Upper lobe of left lung (tissue), 6 donors: ENCODE results near the gene ALPK1. TPM values are rescaled to one million over a fixed set of nuclear protein-coding genes. Genes with fewer than 3 reads are reported as not detected.
"Not testable (repeated sequence)": the region's sequence is repeated elsewhere in the genome, so short reads cannot be mapped to it uniquely, and the experiment has no call there.

ENCODE experiments used
- ATAC-seq, 2 donors: fragments of 200-7000 bp; cut with Tn5 transposase; one replicate each; pipeline ENCODE4 v1.9.1; 2022; ENCODE audit warnings: mild to moderate bottlenecking in 2 of 2, moderate library complexity in 2 of 2; ENCODE audit not compliant: low FRiP score in 2 of 2
- DNase-seq, 2 donors: peaks; one replicate each; pipeline ENCODE4 v3.0.0-alpha.2; 2019 to 2020
- H3K27ac ChIP-seq, 4 donors: fragments of 200-600 bp; sonication (generic); one replicate each; pipeline ENCODE4 v1.5.1; 2016 to 2019
- H3K27me3 ChIP-seq, 4 donors: fragments of 200-600 bp; sonication (generic); one replicate each; pipeline ENCODE4 v1.5.1; 2017 to 2019
- H3K36me3 ChIP-seq, 4 donors: fragments of 200-600 bp; sonication (generic); one replicate each; pipeline ENCODE4 v1.5.1; 2016 to 2019
- H3K4me1 ChIP-seq, 4 donors: fragments of 200-600 bp; sonication (generic); one replicate each; pipeline ENCODE4 v1.5.1; 2018 to 2019
- H3K4me3 ChIP-seq, 4 donors: fragments of 200-600 bp; sonication (generic); one replicate each; pipeline ENCODE4 v1.5.1; 2017 to 2019; ENCODE audit warnings: mild to moderate bottlenecking in 2 of 4, moderate library complexity in 1 of 4
- H3K9me3 ChIP-seq, 4 donors: fragments of 200-600 bp; sonication (generic); one replicate each; pipeline ENCODE4 v1.5.1; 2018 to 2019
- CTCF ChIP-seq, 6 experiments: fragments of 450-650 bp in 4 of 6; fragments of 200-600 bp in 2 of 6; sonication (generic) in 2 of 6; IDR thresholded peaks; one replicate each; pipeline ENCODE4 v1.5.1; 2016 to 2019; ENCODE audit warnings: antibody characterized with exemption in 6 of 6
- EP300 ChIP-seq, 4 donors: sonication (generic); formaldehyde crosslinking; IDR thresholded peaks; one replicate each; pipeline ENCODE4 v1.5.1; 2017; ENCODE audit warnings: antibody characterized with exemption in 4 of 4, control low read depth in 2 of 4
- POLR2A ChIP-seq, 4 donors: fragments of 450-650 bp; IDR thresholded peaks; one replicate each; pipeline ENCODE4 v1.5.1; 2016 to 2017; ENCODE audit warnings: antibody characterized with exemption in 4 of 4, mild to moderate bottlenecking in 2 of 4
- POLR2AphosphoS5 ChIP-seq, 2 donors: sonication (generic); formaldehyde crosslinking; IDR thresholded peaks; one replicate each; pipeline ENCODE4 v1.5.1; 2017; ENCODE audit warnings: antibody characterized with exemption in 2 of 2
- WGBS, 2 donors: methylation state at CpG; one replicate each; pipeline ENCODE4 v1.1.5; 2017 to 2018; 5-methylcytosine and 5-hydroxymethylcytosine counted together
- total RNA-seq, 6 donors: library from RNA; depleted of rRNA in 4 of 6; stranded (reverse); fragments of >200 nt in 4 of 6; gene quantifications; one replicate each; pipeline versions ENCODE4 v1.1.0 to v1.2.1, GENCODE V29; 2016 to 2021
- donor health status: DM: no; HTN: no; CAD: no; lungs with moderate emphysema.
- donor health status: DM: no; HTN: yes; CAD: no; lungs with severe emphysema.

The ALPK1 gene
- total RNA-seq, 6 donors from 2014 or later: 22.7 to 68.0 (median 35.6) TPM

- peak overlapping the region in 3 of 4 donors; percentile 2 to 21 (median 15) for H3K4me3 ChIP-seq
- peaks cover 0 to 22% (median 2%) of the 10 kb centered on the region in 4 donors for H3K36me3 ChIP-seq
- DNase-seq (peak in 1 of 2 donors; percentile 50), ATAC-seq (peak in 1 of 2 donors; percentile 42)
- no peaks in the 10 kb centered on the region for H3K27me3 ChIP-seq
- no peak for TF ChIP-seq POLR2A (IDR thresholded peaks at IDR 0.05)
- no peak for TF ChIP-seq CTCF (IDR thresholded peaks at IDR 0.05)
- no peak for TF ChIP-seq POLR2AphosphoS5 (IDR thresholded peaks at IDR 0.05)
- no peak for TF ChIP-seq EP300 (IDR thresholded peaks at IDR 0.05)
- H3K4me1 ChIP-seq: peaks cover 9 to 26% (median 19%) of the 10 kb centered on the region in 4 donors
- 29 to 43% methylated on average over 10 of the region's 10 CpGs for WGBS, 2 donors
- no peaks in the 10 kb centered on the region for H3K9me3 ChIP-seq
- H3K27ac ChIP-seq: peak overlapping the region in 1 of 4 donors; percentile 35
Observed at GRCh38 chr4:112279025-112279881, 17.9 kb upstream of the ALPK1 start.

DNA sequence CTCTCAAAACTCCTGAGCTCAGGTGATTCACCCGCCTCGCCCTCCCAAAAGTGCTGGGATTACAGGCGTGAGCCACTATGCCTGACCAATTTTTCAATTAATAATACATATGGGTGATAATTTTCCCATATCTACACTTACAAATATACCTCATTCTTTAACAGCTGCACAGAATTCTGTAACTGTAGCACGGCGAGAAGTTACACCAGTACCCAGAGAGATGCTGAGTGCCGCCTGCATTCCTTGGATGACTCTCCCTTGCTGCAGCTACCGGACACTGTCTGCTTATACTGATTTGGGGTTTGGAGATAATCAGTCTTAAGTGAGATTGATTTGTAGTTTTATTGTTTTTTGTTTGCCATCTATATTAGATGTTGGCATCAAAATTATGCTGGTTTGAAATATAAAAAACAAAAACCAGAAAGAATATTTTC lies 17.3 kb upstream of the ALPK1 start:
- DNase-seq (no peak), ATAC-seq (no peak)
- Histone ChIP-seq H3K4me1 (peaks cover 12 to 33% (median 20%) of the 10 kb centered on the region in 4 donors), H3K4me3 (peak overlapping the region in 3 of 4 donors; percentile 2 to 21 (median 15)), H3K27ac (peak overlapping the region in 1 of 4 donors; percentile 35), H3K9me3 (no peaks in the 10 kb centered on the region), H3K27me3 (no peaks in the 10 kb centered on the region), H3K36me3 (peaks cover 0 to 22% (median 2%) of the 10 kb centered on the region in 4 donors)
- WGBS, 2 donors: 64 to 70% methylated on average over 7 of the region's 7 CpGs
- TF ChIP-seq CTCF (IDR thresholded peaks at IDR 0.05): no peak

DNA sequence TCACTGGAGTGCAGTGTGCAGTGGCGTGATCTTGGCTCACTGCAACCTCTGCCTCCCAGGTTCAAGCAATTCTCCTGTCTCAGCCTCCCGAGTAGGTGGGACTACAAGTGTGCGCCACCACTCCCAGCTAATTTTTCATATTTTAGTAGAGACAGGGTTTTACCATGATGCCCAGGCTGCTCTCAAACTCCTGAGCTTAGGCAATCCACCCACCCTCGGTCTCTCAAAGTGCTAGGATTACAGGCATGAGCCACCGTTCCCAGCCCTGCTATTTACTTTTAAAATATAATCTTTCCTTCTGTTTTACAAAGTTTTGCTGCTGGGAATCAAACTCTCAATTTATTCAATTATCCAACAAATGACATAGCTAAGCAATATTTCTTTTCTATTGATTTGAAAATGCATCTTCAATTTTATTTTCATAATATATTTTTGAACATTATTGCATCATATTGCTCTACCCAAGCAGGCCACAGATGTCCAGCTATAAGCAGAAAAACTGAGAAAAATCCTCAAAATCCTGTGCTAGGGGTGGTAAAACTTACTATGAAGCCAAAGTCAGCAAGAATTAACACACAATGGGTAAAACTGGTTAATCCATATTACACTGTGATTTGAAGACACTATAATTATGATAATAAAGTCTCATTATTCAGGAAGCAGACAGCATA lies 16.6 kb upstream of the ALPK1 start:
- Histone ChIP-seq H3K27me3 (no peaks in the 10 kb centered on the region), H3K4me1 (peaks cover 13 to 36% (median 20%) of the 10 kb centered on the region in 4 donors), H3K36me3 (peaks cover 0 to 18% (median 2%) of the 10 kb centered on the region in 4 donors), H3K4me3 (no peak overlapping the region), H3K9me3 (no peaks in the 10 kb centered on the region), H3K27ac (peak overlapping the region in 1 of 4 donors; percentile 11)
- ATAC-seq: no peak
- DNase-seq: no peak
- TF ChIP-seq POLR2A (IDR thresholded peaks at IDR 0.05) (no peak), EP300 (IDR thresholded peaks at IDR 0.05) (no peak), POLR2AphosphoS5 (IDR thresholded peaks at IDR 0.05) (no peak), CTCF (IDR thresholded peaks at IDR 0.05) (no peak)
- 60 to 65% methylated on average over 5 of the region's 5 CpGs for WGBS, 2 donors

DNA sequence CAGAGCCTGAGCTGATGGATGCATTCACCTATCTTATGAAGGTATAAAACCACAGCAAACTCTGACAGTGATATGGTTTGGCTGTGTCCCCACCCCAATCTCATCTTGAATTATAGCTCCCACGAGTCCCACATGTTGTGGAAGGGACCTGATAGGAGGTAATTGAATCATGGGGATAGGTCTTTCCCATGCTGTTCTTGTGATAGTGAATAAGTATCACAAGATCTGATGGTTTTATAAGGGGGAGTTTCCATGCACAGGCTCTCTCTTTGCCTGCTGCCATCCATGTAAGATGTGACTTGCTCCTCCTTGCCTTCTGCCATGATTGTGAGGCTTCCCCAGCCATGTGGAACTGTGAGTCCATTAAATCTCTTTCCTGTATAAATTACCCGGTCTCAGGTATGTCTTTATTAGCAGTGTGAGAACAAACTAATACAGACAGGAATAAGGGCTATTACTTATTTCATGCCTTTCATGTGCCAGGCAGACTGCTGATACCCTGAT lies 15.2 kb upstream of the ALPK1 start:
- DNase-seq, H3K4me3 ChIP-seq, ATAC-seq, H3K9me3 ChIP-seq, H3K27ac ChIP-seq, H3K27me3 ChIP-seq: not testable (repeated sequence)
- Histone ChIP-seq H3K4me1 (peaks cover 16 to 44% (median 24%) of the 10 kb centered on the region in 4 donors), H3K36me3 (peaks cover 0 to 11% (median 0%) of the 10 kb centered on the region in 4 donors)
- WGBS, 2 donors: 91 to 94% methylated on average over 2 of the region's 2 CpGs
